Neural crest cell (in vitro differentiated cells): Measurements from ENCODE around the gene ARRDC5. TPM values are rescaled to one million over a fixed set of nuclear protein-coding genes. Genes with fewer than 3 reads are reported as not detected.
A peak's percentile ranks its signal among the peaks of the same experiment; 100 is the strongest.
"Not testable (repeated sequence)": the region's sequence is repeated elsewhere in the genome, so short reads cannot be mapped to it uniquely, and the experiment has no call there.

ENCODE experiments used
- DNase-seq: peaks from one replicate; pipeline ENCODE4 v3.0.0; 2021; ENCODE audit warnings: low read depth, mixed read lengths, low spot score
- H3K27ac Mint-ChIP-seq: one replicate; pipeline ENCODE4 v1.8.0; 2021; ENCODE audit warnings: mild to moderate bottlenecking, mixed read lengths; ENCODE audit not compliant: unreplicated experiment
- H3K27me3 Mint-ChIP-seq: 2 replicates; pipeline ENCODE4 v1.8.0; 2021; ENCODE audit warnings: low read depth, mild to moderate bottlenecking, mixed read lengths
- H3K36me3 Mint-ChIP-seq: 2 replicates; pipeline ENCODE4 v1.8.0; 2021; ENCODE audit warnings: low read depth, mild to moderate bottlenecking, mixed read lengths
- H3K4me1 Mint-ChIP-seq: 2 replicates; pipeline ENCODE4 v1.8.0; 2021; ENCODE audit warnings: mixed read lengths
- H3K4me3 Mint-ChIP-seq: one replicate; pipeline ENCODE4 v1.8.0; 2021; ENCODE audit warnings: mild to moderate bottlenecking, mixed read lengths
- H3K9me3 Mint-ChIP-seq: 2 replicates; pipeline ENCODE4 v1.8.0; 2021; ENCODE audit warnings: mixed read lengths
- CTCF ChIP-seq: fragments of 200-600 bp; sonication (generic); conservative IDR thresholded peaks from 2 replicates; pipeline ENCODE4 v1.5.0; 2021; ENCODE audit warnings: antibody characterized with exemption, mild to moderate bottlenecking
- microRNA-seq: library from miRNA; unstranded; fragments of <30 nt; microRNA quantifications from one replicate; pipeline ENCODE4, GENCODE V29; 2020
- total RNA-seq: library from RNA; stranded (reverse); gene quantifications from 2 replicates; pipeline ENCODE4 v1.2.1, GENCODE V29; 2021

Gene ARRDC5
- total RNA-seq, 1 donor from 2014 or later = not detected

- H3K4me3 Mint-ChIP-seq = no peak overlapping the region
- H3K4me1 Mint-ChIP-seq = no peaks in the 10 kb centered on the region
- H3K27ac Mint-ChIP-seq = no peak overlapping the region
- no peak for DNase-seq
- peaks cover 3% of the 10 kb centered on the region for H3K36me3 Mint-ChIP-seq
- no peaks in the 10 kb centered on the region for H3K9me3 Mint-ChIP-seq
- TF ChIP-seq CTCF = no peak
- no peaks in the 10 kb centered on the region for H3K27me3 Mint-ChIP-seq
Observed at GRCh38 chr19:4847190-4847973, 55.3 kb downstream of the ARRDC5 start.

- H3K36me3 Mint-ChIP-seq, H3K27ac Mint-ChIP-seq, H3K4me3 Mint-ChIP-seq: not testable (repeated sequence)
Observed at GRCh38 chr19:4845975-4846374, 56.7 kb downstream of the ARRDC5 start.

GRCh38 chr19:4844348-4845179, 58.1 kb downstream of the ARRDC5 start:
- Mint-ChIP-seq H3K4me3 (no peak overlapping the region), H3K4me1 (no peaks in the 10 kb centered on the region), H3K9me3 (no peaks in the 10 kb centered on the region), H3K36me3 (peaks cover 8% of the 10 kb centered on the region), H3K27ac (no peak overlapping the region), H3K27me3 (no peaks in the 10 kb centered on the region)
- TF ChIP-seq CTCF = no peak
- no peak for DNase-seq

More at GRCh38 chr19:4845975-4846374, 56.7 kb downstream of the ARRDC5 start:
- H3K4me1 Mint-ChIP-seq, DNase-seq, H3K9me3 Mint-ChIP-seq, H3K27me3 Mint-ChIP-seq: not testable (repeated sequence)

GRCh38 chr19:4843647-4843965, 59.1 kb downstream of the ARRDC5 start:
- Mint-ChIP-seq H3K27ac (no peak overlapping the region), H3K4me1 (no peaks in the 10 kb centered on the region), H3K36me3 (peaks cover 11% of the 10 kb centered on the region), H3K4me3 (no peak overlapping the region), H3K27me3 (no peaks in the 10 kb centered on the region), H3K9me3 (no peaks in the 10 kb centered on the region)
- DNase-seq = no peak
- TF ChIP-seq CTCF = no peak

Small RNAs within 50 kb of the gene (microRNA-seq; reads per million reads assigned to microRNA genes)
- 10.7 reads per million, percentile 20 among the genes with 10 or more reads in this experiment for gene MIR4747

Other genes with a start within 250 kb of the ARRDC5 start
- 45.4 and 48.8 TPM in 2 replicates for gene MYDGF, start 232.6 kb downstream of the ARRDC5 start, total RNA-seq
- gene DPP9, start 179.1 kb downstream of the ARRDC5 start, total RNA-seq = 46.8 and 48.0 TPM in 2 replicates
- gene FEM1A, start 111.2 kb downstream of the ARRDC5 start, total RNA-seq = 16.9 and 17.3 TPM in 2 replicates
- 0.72 and 0.96 TPM in 2 replicates for gene TICAM1, start 71.2 kb downstream of the ARRDC5 start, total RNA-seq
- gene PLIN3, start 35.2 kb downstream of the ARRDC5 start, total RNA-seq = 40.3 and 42.4 TPM in 2 replicates
- 219 and 223 TPM in 2 replicates for gene UHRF1, start 6.6 kb upstream of the ARRDC5 start, total RNA-seq
- gene KDM4B, start 66.2 kb upstream of the ARRDC5 start, total RNA-seq = 43.3 and 45.4 TPM in 2 replicates